Spleen (tissue), 11 donors: Measurements from ENCODE around the gene CACNA2D1. TPM values are rescaled to one million over a fixed set of nuclear protein-coding genes. Genes with fewer than 3 reads are reported as not detected.

Source experiments
- DNase-seq: peaks from one replicate; pipeline ENCODE4 v3.0.0-alpha.2; 2020
- H3K27ac ChIP-seq, 8 donors: fragments of 200-600 bp; sonication (generic) in 7 of 8; 1 replicate in 4 of 8; 2 replicates in 4 of 8; pipeline versions ENCODE4 v1.5.0 to v1.8.0; 2016 to 2021; ENCODE audit warnings: inconsistent platforms in 4 of 8, mild to moderate bottlenecking in 4 of 8, moderate library complexity in 1 of 8
- H3K27me3 ChIP-seq, 7 donors: fragments of 200-600 bp; sonication (generic) in 6 of 7; replicated peaks in 1 of 7; 1 replicate in 4 of 7; 2 replicates in 3 of 7; pipeline versions ENCODE4 v1.5.0 to v1.8.0; 2016 to 2021; ENCODE audit warnings: inconsistent platforms in 3 of 7, mild to moderate bottlenecking in 1 of 7
- H3K36me3 ChIP-seq, 6 donors: fragments of 200-600 bp; sonication (generic) in 5 of 6; 1 replicate in 4 of 6; 2 replicates in 2 of 6; pipeline versions ENCODE4 v1.5.0 to v1.8.0; 2016 to 2021; ENCODE audit warnings: inconsistent platforms in 2 of 6
- H3K4me1 ChIP-seq, 6 donors: fragments of 200-600 bp; sonication (generic) in 5 of 6; 1 replicate in 3 of 6; 2 replicates in 3 of 6; pipeline versions ENCODE4 v1.5.0 to v1.8.0; 2016 to 2021; ENCODE audit warnings: inconsistent platforms in 3 of 6
- H3K4me3 ChIP-seq, 8 donors: fragments of 200-600 bp; sonication (generic) in 7 of 8; 1 replicate in 4 of 8; 2 replicates in 4 of 8; pipeline versions ENCODE4 v1.5.0 to v1.8.0; 2016 to 2021; ENCODE audit warnings: inconsistent platforms in 4 of 8, mild to moderate bottlenecking in 4 of 8, moderate library complexity in 2 of 8
- H3K9me3 ChIP-seq, 8 donors: fragments of 200-600 bp; sonication (generic) in 7 of 8; 1 replicate in 4 of 8; 2 replicates in 4 of 8; pipeline versions ENCODE4 v1.5.0 to v1.8.0; 2016 to 2021; ENCODE audit warnings: inconsistent platforms in 4 of 8
- POLR2A ChIP-seq, 3 donors: fragments of 450-650 bp; IDR thresholded peaks; one replicate each; pipeline ENCODE4 v1.5.1; 2017; ENCODE audit warnings: antibody characterized with exemption in 3 of 3, mild to moderate bottlenecking in 1 of 3
- POLR2AphosphoS5 ChIP-seq, 3 donors: sonication (generic); formaldehyde crosslinking; IDR thresholded peaks; one replicate each; pipeline ENCODE4 v1.5.1; 2017; ENCODE audit warnings: antibody characterized with exemption in 3 of 3
- WGBS, 5 donors: extraction: QIAGEN DNeasy Blood & Tissue Kit in 3 of 5; methylation state at CpG; one replicate each; pipeline versions ENCODE4 v1.1.5 to v1.1.7; 2013 to 2018; 5-methylcytosine and 5-hydroxymethylcytosine counted together
- intact Hi-C: fragments of 100-400 bp; cut with DNase I; formaldehyde crosslinking; loops from one replicate; pipeline ENCODE4 v1.15.0; 2023; ENCODE audit warnings: low total_unique reads
- polyA plus RNA-seq, 3 donors: library from polyadenylated mRNA; stranded (reverse); fragments of 200-250 nt; gene quantifications; one replicate each; pipeline ENCODE4 v1.2.1, GENCODE V29; 2013
- total RNA-seq, 7 donors: library from RNA; depleted of rRNA in 3 of 7; stranded (reverse); fragments of >200 nt in 3 of 7; fragmentation: NEBNext Ultra II Directional in 4 of 7; extraction: Animal tissue kit (Norgen Biotek cat#: 25700) in 4 of 7; gene quantifications; one replicate each; pipeline versions ENCODE4 v1.1.0 to v1.2.1, GENCODE V29; 2016 to 2021
- TF ChIP-seq, protein P1 (sequence below), 11 experiments: fragments of 200-600 bp in 7 of 11; fragments of 450-650 bp in 4 of 11; sonication (generic) in 4 of 11; IDR thresholded peaks in 8 of 11; conservative IDR thresholded peaks in 3 of 11; 1 replicate in 7 of 11; 2 replicates in 4 of 11; pipeline versions ENCODE4 v1.4.0 to v1.8.0; 2016 to 2021; ENCODE audit warnings: antibody characterized with exemption in 11 of 11, inconsistent platforms in 4 of 11, mild to moderate bottlenecking in 1 of 11
- donor health status: healthy with polysubstance abuse.
- donor health status: DM: no; HTN: no; CAD: no; lungs with moderate emphysema.
- donor health status: DM: no; HTN: no; CAD: no.
- donor health status: Bipolar disorder and iron deficiency.
- donor health status: healthy.
- donor health status: DM: no; HTN: no; CAD: no.
- donor health status: DM: yes; HTN: yes; CAD: no.

Gene CACNA2D1
- total and polyA plus RNA-seq, 10 donors: 1.7 to 24.0 (median 15.2) TPM

DNA sequence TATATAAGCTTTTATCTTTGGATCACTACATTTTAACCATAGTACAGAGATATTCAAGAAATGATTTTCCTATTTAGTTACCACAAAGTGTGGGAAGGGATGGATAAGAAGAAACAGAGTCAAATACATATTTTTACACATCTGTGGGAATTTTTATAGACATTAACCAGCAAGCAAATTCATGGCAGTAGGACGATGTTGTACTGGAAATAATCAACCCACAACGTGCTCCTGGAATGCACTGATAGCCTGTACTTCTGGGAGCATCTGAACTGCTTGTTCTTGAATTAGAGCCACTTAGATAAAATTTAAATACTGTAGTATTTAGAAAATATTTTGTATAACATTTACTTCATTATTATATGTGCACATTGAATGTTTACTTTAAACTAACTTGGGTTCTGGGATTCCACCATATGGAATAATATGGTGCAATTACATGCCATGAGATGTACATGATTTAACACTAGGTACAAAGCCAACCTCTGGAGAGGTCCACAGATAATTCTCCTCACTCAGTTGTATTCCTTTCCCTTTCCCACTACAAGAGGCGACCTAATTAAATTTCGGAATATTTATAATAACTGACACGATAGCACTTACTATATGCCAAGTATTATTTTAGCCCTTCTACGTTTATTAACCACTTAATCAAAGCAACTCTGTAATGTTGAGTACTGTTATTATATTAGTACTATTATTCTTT lies 508.8 kb downstream of the CACNA2D1 start:
- DNase-seq: no peak
- Histone ChIP-seq H3K27me3 (no peaks in the 10 kb centered on the region), H3K4me3 (no peak overlapping the region), H3K9me3 (peaks cover 0 to 3% (median 0%) of the 10 kb centered on the region in 8 donors), H3K27ac (no peak overlapping the region), H3K36me3 (no peaks in the 10 kb centered on the region), H3K4me1 (no peaks in the 10 kb centered on the region)
- intact Hi-C loops: no loop called here
- TF ChIP-seq POLR2AphosphoS5 (IDR thresholded peaks at IDR 0.05): no peak
- no peak for TF ChIP-seq POLR2A (IDR thresholded peaks at IDR 0.05)
- WGBS, 5 donors: 83 to 93% (median 88%) methylated on average over 6 of the region's 6 CpGs

DNA sequence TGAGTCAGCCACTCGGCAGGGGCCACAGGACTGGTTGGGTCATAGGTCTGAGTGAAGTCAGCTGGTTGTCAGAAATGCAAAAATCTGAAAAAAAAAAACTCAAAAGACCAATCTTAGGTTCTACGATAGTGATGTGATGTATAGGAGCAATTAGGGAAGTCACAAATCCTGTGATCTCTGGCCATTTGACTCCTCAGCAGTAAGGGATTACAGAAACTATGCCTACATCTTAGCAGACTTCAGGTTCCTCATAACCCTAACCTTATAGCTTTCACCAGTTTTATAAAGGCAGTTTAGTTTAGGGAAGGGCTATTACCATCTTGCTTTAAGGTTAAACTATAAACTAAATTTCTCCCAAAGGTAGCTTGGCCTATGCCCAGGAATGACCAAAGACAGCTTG lies 510.6 kb downstream of the CACNA2D1 start:
- H3K4me3 ChIP-seq: no peak overlapping the region
- no peak overlapping the region for H3K27ac ChIP-seq
- 65 to 100% (median 89%) methylated on average over 2 of the region's 2 CpGs for WGBS, 5 donors
- no peak for DNase-seq
- intact Hi-C loops: no loop called here
- H3K4me1 ChIP-seq: no peaks in the 10 kb centered on the region
- peaks cover 0 to 3% (median 0%) of the 10 kb centered on the region in 8 donors for H3K9me3 ChIP-seq
- TF ChIP-seq POLR2AphosphoS5 (IDR thresholded peaks at IDR 0.05) (no peak), POLR2A (IDR thresholded peaks at IDR 0.05) (no peak)
- TF ChIP-seq, protein P1, sequence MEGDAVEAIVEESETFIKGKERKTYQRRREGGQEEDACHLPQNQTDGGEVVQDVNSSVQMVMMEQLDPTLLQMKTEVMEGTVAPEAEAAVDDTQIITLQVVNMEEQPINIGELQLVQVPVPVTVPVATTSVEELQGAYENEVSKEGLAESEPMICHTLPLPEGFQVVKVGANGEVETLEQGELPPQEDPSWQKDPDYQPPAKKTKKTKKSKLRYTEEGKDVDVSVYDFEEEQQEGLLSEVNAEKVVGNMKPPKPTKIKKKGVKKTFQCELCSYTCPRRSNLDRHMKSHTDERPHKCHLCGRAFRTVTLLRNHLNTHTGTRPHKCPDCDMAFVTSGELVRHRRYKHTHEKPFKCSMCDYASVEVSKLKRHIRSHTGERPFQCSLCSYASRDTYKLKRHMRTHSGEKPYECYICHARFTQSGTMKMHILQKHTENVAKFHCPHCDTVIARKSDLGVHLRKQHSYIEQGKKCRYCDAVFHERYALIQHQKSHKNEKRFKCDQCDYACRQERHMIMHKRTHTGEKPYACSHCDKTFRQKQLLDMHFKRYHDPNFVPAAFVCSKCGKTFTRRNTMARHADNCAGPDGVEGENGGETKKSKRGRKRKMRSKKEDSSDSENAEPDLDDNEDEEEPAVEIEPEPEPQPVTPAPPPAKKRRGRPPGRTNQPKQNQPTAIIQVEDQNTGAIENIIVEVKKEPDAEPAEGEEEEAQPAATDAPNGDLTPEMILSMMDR (IDR thresholded peaks at IDR 0.05 in 8 of 11, conservative IDR thresholded peaks at IDR 0.05 in 3 of 11): no peak
- H3K27me3 ChIP-seq: no peaks in the 10 kb centered on the region
- H3K36me3 ChIP-seq: no peaks in the 10 kb centered on the region

DNA sequence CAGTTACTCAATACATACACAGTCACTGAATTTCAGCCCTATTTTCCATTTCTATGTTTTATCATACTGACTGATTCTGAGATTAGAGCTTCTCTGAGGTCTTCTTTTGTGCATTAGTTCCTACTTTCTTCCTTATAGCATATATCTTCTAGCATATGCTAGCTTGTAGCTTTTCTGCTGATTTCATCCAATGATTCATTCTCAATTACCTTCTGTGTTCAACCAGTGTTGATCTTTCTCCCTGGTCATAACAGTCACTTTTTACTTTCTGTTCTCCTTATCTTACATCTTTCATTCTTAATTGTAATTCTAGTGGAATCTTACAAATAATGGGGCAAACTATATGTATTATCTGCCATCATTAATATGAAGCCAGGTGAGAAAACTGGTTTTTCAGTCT lies 514.2 kb downstream of the CACNA2D1 start:
- Histone ChIP-seq H3K4me3 (no peak overlapping the region), H3K9me3 (no peaks in the 10 kb centered on the region), H3K27me3 (no peaks in the 10 kb centered on the region), H3K4me1 (no peaks in the 10 kb centered on the region), H3K36me3 (no peaks in the 10 kb centered on the region), H3K27ac (no peak overlapping the region)
- no peak for DNase-seq
- intact Hi-C loops: no loop called here
- TF ChIP-seq, protein P1 (IDR thresholded peaks at IDR 0.05 in 8 of 11, conservative IDR thresholded peaks at IDR 0.05 in 3 of 11): no peak
- TF ChIP-seq POLR2A (IDR thresholded peaks at IDR 0.05) (no peak), POLR2AphosphoS5 (IDR thresholded peaks at IDR 0.05) (no peak)

DNA sequence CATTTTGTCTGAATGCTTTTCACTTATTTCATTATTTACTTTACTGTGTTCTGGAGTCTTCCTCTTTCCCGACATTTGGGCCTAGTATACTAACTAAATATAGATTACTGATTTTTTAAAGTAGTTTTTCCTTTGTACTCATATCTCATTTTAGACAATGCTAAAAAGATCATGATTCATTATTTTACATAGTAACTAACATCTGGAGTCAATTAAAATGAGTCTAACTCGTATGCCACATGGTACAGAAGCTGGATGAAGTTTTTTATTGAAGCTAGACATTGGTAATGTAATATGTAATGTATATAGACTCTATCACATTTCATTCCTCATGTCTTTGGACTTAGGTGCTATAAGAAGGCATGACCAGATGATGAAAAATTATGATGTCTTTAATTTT lies 517.4 kb downstream of the CACNA2D1 start:
- H3K27ac ChIP-seq: no peak overlapping the region
- no peaks in the 10 kb centered on the region for H3K36me3 ChIP-seq
- no peak overlapping the region for H3K4me3 ChIP-seq
- H3K9me3 ChIP-seq: no peaks in the 10 kb centered on the region
- no peaks in the 10 kb centered on the region for H3K27me3 ChIP-seq
- no peak for DNase-seq
- TF ChIP-seq POLR2A (IDR thresholded peaks at IDR 0.05) (no peak), POLR2AphosphoS5 (IDR thresholded peaks at IDR 0.05) (no peak)
- TF ChIP-seq, protein P1 (IDR thresholded peaks at IDR 0.05 in 8 of 11, conservative IDR thresholded peaks at IDR 0.05 in 3 of 11): no peak
- 51 to 78% (median 69%) methylated on average over 2 of the region's 2 CpGs for WGBS, 5 donors
- no peaks in the 10 kb centered on the region for H3K4me1 ChIP-seq
- intact Hi-C loops: no loop called here
